Measurements from ENCODE around the gene MAP2K2.

Gene MAP2K2

GRCh38 chr19:4075373-4075772 is 48.5 kb downstream of the MAP2K2 start:
- DNase-seq, result no peak

- DNase-seq, result no peak
These were observed 52.3 kb downstream of the MAP2K2 start for GRCh38 chr19:4071610-4072009.

- DNase-seq, result peak; percentile 65 to 74
These were observed 54.5 kb downstream of the MAP2K2 start for GRCh38 chr19:4069331-4069959.

GRCh38 chr19:4068047-4068966 is 55.6 kb downstream of the MAP2K2 start:
- DNase-seq, result no peak

GRCh38 chr19:4067396-4068046 is 56.4 kb downstream of the MAP2K2 start:
- no peak for DNase-seq

- peak; percentile 82 to 85 for DNase-seq
These were observed 57.1 kb downstream of the MAP2K2 start, which contains the start of gene ZBTB7A for GRCh38 chr19:4066682-4067395. ZBTB7A (minus strand) TSS chr19:4066899; CDS start chr19:4055232, 11,667 bp downstream.

- DNase-seq, result peak; percentile 42 to 58
These were observed 57.7 kb downstream of the MAP2K2 start for GRCh38 chr19:4066176-4066606.

- DNase-seq, result peak; percentile 97 to 98
These were observed 58.3 kb downstream of the MAP2K2 start for GRCh38 chr19:4065430-4066175.

- DNase-seq, result peak; percentile 44 to 64
These were observed 59.2 kb downstream of the MAP2K2 start for GRCh38 chr19:4064496-4065260.

- no peak for DNase-seq
These were observed 59.8 kb downstream of the MAP2K2 start for GRCh38 chr19:4064149-4064495.

GRCh38 chr19:4063369-4064148 is 60.4 kb downstream of the MAP2K2 start:
- no peak for DNase-seq

GRCh38 chr19:4062419-4063368 is 61.2 kb downstream of the MAP2K2 start:
- no peak for DNase-seq

GRCh38 chr19:4061683-4062418 is 62.1 kb downstream of the MAP2K2 start:
- no peak for DNase-seq

- peak; percentile 34 to 58 for DNase-seq
These were observed 62.7 kb downstream of the MAP2K2 start for GRCh38 chr19:4061178-4061682.

- DNase-seq, result no peak
These were observed 63.2 kb downstream of the MAP2K2 start for GRCh38 chr19:4060621-4061177.

GRCh38 chr19:4059891-4060620 is 63.9 kb downstream of the MAP2K2 start:
- DNase-seq, result peak; percentile 84 to 91

- DNase-seq, result no peak
These were observed 64.5 kb downstream of the MAP2K2 start for GRCh38 chr19:4059453-4059871.
